Chondrocyte (in vitro differentiated cells): ENCODE measurements around the gene SLC9C1. TPM values are rescaled to one million over a fixed set of nuclear protein-coding genes. Genes with fewer than 3 reads are reported as not detected.

Experiments
- DNase-seq: peaks from one replicate; pipeline ENCODE4 v3.0.0; 2021; ENCODE audit warnings: mixed read lengths, low spot score
- H3K27ac Mint-ChIP-seq: one replicate; pipeline ENCODE4 v1.8.0; 2021; ENCODE audit warnings: mild to moderate bottlenecking, moderate library complexity, mixed read lengths; ENCODE audit not compliant: unreplicated experiment
- H3K27me3 Mint-ChIP-seq: 2 replicates; pipeline ENCODE4 v1.8.0; 2021; ENCODE audit warnings: low read depth, mixed read lengths
- H3K36me3 Mint-ChIP-seq: 2 replicates; pipeline ENCODE4 v1.8.0; 2021; ENCODE audit warnings: low read depth, mixed read lengths
- H3K4me1 Mint-ChIP-seq: 2 replicates; pipeline ENCODE4 v1.8.0; 2021; ENCODE audit warnings: low read depth, mild to moderate bottlenecking, mixed read lengths
- H3K4me3 Mint-ChIP-seq: one replicate; pipeline ENCODE4 v1.8.0; 2021; ENCODE audit warnings: mild to moderate bottlenecking, moderate library complexity, mixed read lengths; ENCODE audit not compliant: unreplicated experiment
- H3K9me3 Mint-ChIP-seq: 2 replicates; pipeline ENCODE4 v1.8.0; 2021; ENCODE audit warnings: low read depth, mixed read lengths
- total RNA-seq: library from RNA; stranded (reverse); gene quantifications from 3 replicates; pipeline ENCODE4 v1.2.1, GENCODE V29; 2021
- TF ChIP-seq, protein P1 (sequence below): fragments of 200-600 bp; sonication (generic); IDR thresholded peaks from 2 replicates; pipeline ENCODE4 v1.5.0; 2021; ENCODE audit warnings: antibody characterized with exemption, mild to moderate bottlenecking, moderate library complexity

The SLC9C1 gene
- total RNA-seq, 1 donor from 2014 or later: 0.07 TPM

GRCh38 chr3:112231727-112232126 lies 62.3 kb downstream of the SLC9C1 start:
- no peaks in the 10 kb centered on the region for H3K36me3 Mint-ChIP-seq
- TF ChIP-seq, protein P1, sequence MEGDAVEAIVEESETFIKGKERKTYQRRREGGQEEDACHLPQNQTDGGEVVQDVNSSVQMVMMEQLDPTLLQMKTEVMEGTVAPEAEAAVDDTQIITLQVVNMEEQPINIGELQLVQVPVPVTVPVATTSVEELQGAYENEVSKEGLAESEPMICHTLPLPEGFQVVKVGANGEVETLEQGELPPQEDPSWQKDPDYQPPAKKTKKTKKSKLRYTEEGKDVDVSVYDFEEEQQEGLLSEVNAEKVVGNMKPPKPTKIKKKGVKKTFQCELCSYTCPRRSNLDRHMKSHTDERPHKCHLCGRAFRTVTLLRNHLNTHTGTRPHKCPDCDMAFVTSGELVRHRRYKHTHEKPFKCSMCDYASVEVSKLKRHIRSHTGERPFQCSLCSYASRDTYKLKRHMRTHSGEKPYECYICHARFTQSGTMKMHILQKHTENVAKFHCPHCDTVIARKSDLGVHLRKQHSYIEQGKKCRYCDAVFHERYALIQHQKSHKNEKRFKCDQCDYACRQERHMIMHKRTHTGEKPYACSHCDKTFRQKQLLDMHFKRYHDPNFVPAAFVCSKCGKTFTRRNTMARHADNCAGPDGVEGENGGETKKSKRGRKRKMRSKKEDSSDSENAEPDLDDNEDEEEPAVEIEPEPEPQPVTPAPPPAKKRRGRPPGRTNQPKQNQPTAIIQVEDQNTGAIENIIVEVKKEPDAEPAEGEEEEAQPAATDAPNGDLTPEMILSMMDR: no peak

DNA sequence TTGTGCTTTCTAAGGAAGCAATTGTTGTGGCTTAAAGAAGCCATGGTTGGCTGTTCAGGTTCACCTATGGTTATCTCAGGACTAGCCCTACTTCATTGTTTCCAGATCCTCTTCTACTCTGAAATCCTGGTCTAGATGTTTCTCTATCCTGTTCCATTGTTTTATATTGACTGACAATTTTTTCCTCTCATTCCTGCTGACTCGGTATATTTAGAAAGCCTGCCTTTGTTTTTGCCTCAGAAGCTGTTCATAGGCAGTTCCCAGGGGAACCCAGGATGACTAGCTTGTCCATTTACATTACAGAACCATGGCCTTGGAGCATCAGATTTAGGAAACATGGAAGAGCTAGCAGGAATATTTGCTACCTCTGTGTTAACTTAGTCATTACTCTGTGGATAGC lies 64.0 kb downstream of the SLC9C1 start:
- no peak overlapping the region for H3K4me3 Mint-ChIP-seq
- TF ChIP-seq, protein P1: no peak
- no peaks in the 10 kb centered on the region for H3K4me1 Mint-ChIP-seq
- peaks cover 35% of the 10 kb centered on the region for H3K9me3 Mint-ChIP-seq
- peaks cover 16% of the 10 kb centered on the region for H3K27me3 Mint-ChIP-seq
- DNase-seq: no peak
- H3K36me3 Mint-ChIP-seq: no peaks in the 10 kb centered on the region
- no peak overlapping the region for H3K27ac Mint-ChIP-seq

More at GRCh38 chr3:112231727-112232126, 62.3 kb downstream of the SLC9C1 start:
- Mint-ChIP-seq H3K27me3 (peaks cover 22% of the 10 kb centered on the region), H3K27ac (no peak overlapping the region), H3K4me3 (no peak overlapping the region), H3K4me1 (no peaks in the 10 kb centered on the region), H3K9me3 (peaks cover 21% of the 10 kb centered on the region)
- DNase-seq: no peak

DNA sequence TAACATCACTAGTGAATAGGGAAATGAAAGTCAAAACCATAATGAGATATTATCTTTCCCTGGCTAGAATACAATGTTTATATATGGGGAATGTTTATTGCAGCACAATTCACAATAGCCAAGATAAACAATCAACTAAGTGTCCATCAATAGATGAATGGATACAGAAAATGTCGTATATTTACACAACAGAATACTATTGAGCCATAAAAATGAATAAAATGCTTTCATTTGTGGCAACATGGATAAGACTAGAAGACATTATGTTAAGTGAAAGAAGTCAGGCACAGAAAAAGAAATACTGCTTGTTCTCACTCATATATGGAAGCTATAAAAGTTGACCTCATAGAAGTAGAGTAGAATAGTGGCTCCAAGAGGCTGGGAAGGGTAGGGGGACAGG lies 65.2 kb downstream of the SLC9C1 start:
- H3K27me3 Mint-ChIP-seq: peaks cover 16% of the 10 kb centered on the region
- no peaks in the 10 kb centered on the region for H3K4me1 Mint-ChIP-seq
- peaks cover 3% of the 10 kb centered on the region for H3K36me3 Mint-ChIP-seq
- DNase-seq: no peak
- H3K4me3 Mint-ChIP-seq: no peak overlapping the region
- H3K27ac Mint-ChIP-seq: no peak overlapping the region
- H3K9me3 Mint-ChIP-seq: peaks cover 41% of the 10 kb centered on the region
- TF ChIP-seq, protein P1: no peak

GRCh38 chr3:112200317-112200666 lies 93.7 kb downstream of the SLC9C1 start:
- H3K27me3 Mint-ChIP-seq: peaks cover 2% of the 10 kb centered on the region
- TF ChIP-seq, protein P1: no peak
- H3K27ac Mint-ChIP-seq: no peak overlapping the region
- peaks cover 2% of the 10 kb centered on the region for H3K36me3 Mint-ChIP-seq
- no peak for DNase-seq
- no peaks in the 10 kb centered on the region for H3K4me1 Mint-ChIP-seq
- H3K4me3 Mint-ChIP-seq: no peak overlapping the region
- peaks cover 10% of the 10 kb centered on the region for H3K9me3 Mint-ChIP-seq

GRCh38 chr3:112199622-112200316 lies 94.2 kb downstream of the SLC9C1 start:
- no peaks in the 10 kb centered on the region for H3K4me1 Mint-ChIP-seq
- DNase-seq: no peak

More at GRCh38 chr3:112199622-112200316, 94.2 kb downstream of the SLC9C1 start:
- H3K4me3 Mint-ChIP-seq: no peak overlapping the region
- TF ChIP-seq, protein P1: no peak
- H3K9me3 Mint-ChIP-seq: peaks cover 15% of the 10 kb centered on the region
- H3K27ac Mint-ChIP-seq: no peak overlapping the region
- peaks cover 2% of the 10 kb centered on the region for H3K27me3 Mint-ChIP-seq
- H3K36me3 Mint-ChIP-seq: peaks cover 3% of the 10 kb centered on the region
